NCI-H82 treated with DMSO at 0.1 percent for 48 hours (cell line): ENCODE data around the gene TFF3.
"Not testable (repeated sequence)": the region's sequence is repeated elsewhere in the genome, so short reads cannot be mapped to it uniquely, and the experiment has no call there.

Experiments
- DNase-seq: peaks from one replicate; lab custom pipeline; 2025; ENCODE audit not compliant: unreplicated experiment; lab: John Stamatoyannopoulos, UW

TFF3 gene

GRCh38 chr21:42306366-42307035, 8.7 kb downstream of the TFF3 start:
- no peak for DNase-seq

GRCh38 chr21:42305707-42306147, 9.5 kb downstream of the TFF3 start:
- DNase-seq, result no peak

GRCh38 chr21:42304556-42305454, 10.4 kb downstream of the TFF3 start:
- DNase-seq, result no peak

GRCh38 chr21:42303443-42303842, 11.8 kb downstream of the TFF3 start:
- DNase-seq, result no peak

GRCh38 chr21:42302794-42303193, 12.4 kb downstream of the TFF3 start:
- no peak for DNase-seq

- DNase-seq, result no peak
Observed at GRCh38 chr21:42302076-42302650, 13.0 kb downstream of the TFF3 start.

- DNase-seq, result no peak
Observed at GRCh38 chr21:42301371-42302075, 13.7 kb downstream of the TFF3 start.

GRCh38 chr21:42300956-42301355, 14.3 kb downstream of the TFF3 start:
- DNase-seq, result no peak

GRCh38 chr21:42300045-42300583, 15.1 kb downstream of the TFF3 start:
- no peak for DNase-seq

- no peak for DNase-seq
Observed at GRCh38 chr21:42299324-42300044, 15.7 kb downstream of the TFF3 start.

GRCh38 chr21:42298657-42299056, 16.6 kb downstream of the TFF3 start:
- no peak for DNase-seq

- no peak for DNase-seq
Observed at GRCh38 chr21:42298237-42298636, 17.0 kb downstream of the TFF3 start.

- no peak for DNase-seq
Observed at GRCh38 chr21:42297377-42297776, 17.8 kb downstream of the TFF3 start.

- DNase-seq, result no peak
Observed at GRCh38 chr21:42296501-42296900, 18.7 kb downstream of the TFF3 start.

GRCh38 chr21:42295845-42296244, 19.4 kb downstream of the TFF3 start:
- no peak for DNase-seq

- no peak for DNase-seq
Observed at GRCh38 chr21:42294273-42294880, 20.8 kb downstream of the TFF3 start.

GRCh38 chr21:42293649-42294272, 21.4 kb downstream of the TFF3 start:
- no peak for DNase-seq

GRCh38 chr21:42292563-42293142, 22.6 kb downstream of the TFF3 start:
- DNase-seq, result not testable (repeated sequence)
